ENCODE results near the gene FTH1.

DNA sequence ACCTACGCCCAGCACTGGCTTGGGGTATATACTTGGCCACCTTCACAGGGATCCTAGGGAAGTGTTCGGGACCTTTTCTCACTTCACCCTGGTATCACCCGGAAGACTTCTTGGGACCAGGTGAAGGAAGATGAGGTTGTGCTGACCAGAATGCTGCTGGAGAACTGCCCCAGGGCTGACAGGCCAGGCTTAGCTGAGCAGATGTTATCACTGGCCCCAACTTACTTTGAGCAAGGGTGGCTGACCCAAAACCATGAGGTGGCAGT lies 4.5 kb downstream of the FTH1 start:
- TF ChIP-seq SUZ12 (IDR thresholded peaks at IDR 0.05) (no peak), ELF4 (IDR thresholded peaks at IDR 0.05) (no peak), FOXA1 (IDR thresholded peaks at IDR 0.05) (no peak), NFRKB (IDR thresholded peaks at IDR 0.05) (no peak), BHLHE40 (IDR thresholded peaks at IDR 0.05; ENCODE audit: borderline replicate concordance) (no peak), FOXK2 (IDR thresholded peaks at IDR 0.05) (no peak), FOXM1 (IDR thresholded peaks at IDR 0.05; ENCODE audit: borderline replicate concordance) (no peak), SP1 (IDR thresholded peaks at IDR 0.05) (no peak), HDGF (IDR thresholded peaks at IDR 0.05; ENCODE audit: borderline replicate concordance) (no peak), ZNF384 (IDR thresholded peaks at IDR 0.05) (no peak), LEF1 (IDR thresholded peaks at IDR 0.05; ENCODE audit: borderline replicate concordance) (no peak)
- TF ChIP-seq, protein P1, sequence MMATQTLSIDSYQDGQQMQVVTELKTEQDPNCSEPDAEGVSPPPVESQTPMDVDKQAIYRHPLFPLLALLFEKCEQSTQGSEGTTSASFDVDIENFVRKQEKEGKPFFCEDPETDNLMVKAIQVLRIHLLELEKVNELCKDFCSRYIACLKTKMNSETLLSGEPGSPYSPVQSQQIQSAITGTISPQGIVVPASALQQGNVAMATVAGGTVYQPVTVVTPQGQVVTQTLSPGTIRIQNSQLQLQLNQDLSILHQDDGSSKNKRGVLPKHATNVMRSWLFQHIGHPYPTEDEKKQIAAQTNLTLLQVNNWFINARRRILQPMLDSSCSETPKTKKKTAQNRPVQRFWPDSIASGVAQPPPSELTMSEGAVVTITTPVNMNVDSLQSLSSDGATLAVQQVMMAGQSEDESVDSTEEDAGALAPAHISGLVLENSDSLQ (IDR thresholded peaks at IDR 0.05): no peak

Measured in HEK293T (cell line).